ENCODE data around the gene PEX13.
"Not testable (repeated sequence)": the region's sequence is repeated elsewhere in the genome, so short reads cannot be mapped to it uniquely, and the experiment has no call there.

Gene PEX13

DNA sequence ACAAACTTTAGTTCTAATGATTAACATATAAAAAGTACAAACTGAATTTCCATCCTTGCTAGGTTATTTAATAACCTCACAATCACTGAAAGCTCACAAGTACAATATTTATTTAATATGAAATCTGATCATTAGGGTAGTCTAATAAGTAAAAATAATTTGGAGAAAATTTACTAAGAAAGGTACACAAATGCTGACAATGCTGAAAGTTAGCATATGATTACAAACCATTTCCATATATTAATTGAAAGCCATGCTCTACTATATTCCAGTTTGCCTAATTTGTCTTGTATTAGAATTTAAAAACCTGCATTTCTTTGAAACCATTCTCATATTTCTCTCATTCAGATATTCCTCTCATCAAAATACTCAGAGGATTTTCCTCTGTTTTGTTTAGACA, 8.2 kb upstream of the PEX13 start:
- no peak for DNase-seq (ENCODE audit: low spot score)

DNA sequence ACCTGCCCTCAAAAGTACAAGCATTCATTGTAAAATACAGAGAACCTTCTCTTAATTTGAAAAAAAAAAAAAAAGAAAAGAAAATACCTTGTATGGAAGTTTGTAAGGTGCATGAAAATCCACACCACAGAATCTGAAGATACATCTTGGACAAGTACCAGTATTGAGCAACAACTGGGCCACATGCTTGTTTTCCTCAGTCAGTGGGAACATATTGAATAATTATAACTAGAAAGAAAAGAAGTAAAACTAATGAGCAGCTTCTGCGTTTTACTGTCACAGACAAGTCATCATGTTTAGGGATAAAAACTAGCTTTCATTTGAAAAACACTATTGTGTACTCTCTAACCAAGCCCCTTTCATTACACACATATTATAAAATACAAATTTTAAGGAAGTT, 5.8 kb upstream of the PEX13 start:
- DNase-seq (ENCODE audit: low spot score), result no peak

DNA sequence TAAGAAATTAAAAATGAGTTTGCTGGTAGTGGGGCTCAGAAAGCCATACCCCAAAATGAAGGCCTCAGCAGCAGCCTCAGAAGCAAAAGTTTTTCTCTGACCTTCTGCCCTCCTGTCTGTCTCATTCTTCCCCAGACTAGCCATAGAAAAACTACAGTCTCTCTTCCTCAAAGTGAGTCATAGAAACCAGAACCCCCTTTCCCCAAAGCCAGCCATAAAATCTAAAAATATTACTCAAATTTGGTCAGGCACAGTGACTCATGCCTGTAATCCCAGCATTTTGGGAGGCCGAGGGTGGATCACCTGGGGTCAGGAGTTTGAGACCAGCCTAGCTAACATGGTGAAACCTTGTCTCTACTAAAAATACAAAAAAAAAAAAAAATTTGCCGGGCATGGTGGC, 5.2 kb upstream of the PEX13 start:
- DNase-seq (ENCODE audit: low spot score), result not testable (repeated sequence)

DNA sequence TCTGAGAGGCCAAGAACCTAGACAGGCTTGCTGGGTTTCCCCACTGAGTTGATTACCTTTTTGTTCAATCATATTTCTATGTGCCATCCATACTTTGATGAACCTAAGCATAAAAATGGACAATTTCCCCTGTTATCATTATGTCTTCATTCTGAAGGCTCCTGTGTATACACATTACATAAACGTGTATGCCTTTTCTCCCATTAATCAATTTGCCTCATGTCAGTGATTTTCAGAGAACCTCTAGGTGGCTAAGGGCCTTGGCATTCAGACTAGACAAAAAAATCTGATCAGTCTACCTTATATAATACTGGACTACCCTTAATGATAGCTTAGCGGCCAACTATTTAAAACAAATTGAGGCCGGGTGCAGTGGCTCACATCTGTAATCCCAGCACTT, 4.1 kb upstream of the PEX13 start:
- DNase-seq (ENCODE audit: low spot score), result no peak

DNA sequence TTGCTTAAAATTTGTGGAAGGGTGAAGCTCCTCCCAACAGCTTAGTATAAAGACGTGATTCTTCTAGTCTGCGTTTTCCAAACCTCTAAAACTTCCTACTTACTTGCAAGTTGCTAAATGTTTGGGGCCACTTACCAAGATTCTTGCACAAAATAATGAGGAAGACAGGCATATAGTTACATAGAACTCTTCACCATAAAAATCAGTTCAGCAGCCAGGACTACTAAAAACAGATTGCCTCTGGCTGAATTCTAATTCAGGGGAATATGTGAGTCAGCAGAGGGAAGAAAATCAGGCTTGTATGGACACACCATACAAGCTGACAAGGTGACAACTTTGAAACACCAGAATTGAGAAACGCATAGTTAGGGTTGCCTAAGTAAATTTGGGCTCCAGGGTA, 2.8 kb upstream of the PEX13 start:
- DNase-seq (ENCODE audit: low spot score), result peak; percentile 8

DNA sequence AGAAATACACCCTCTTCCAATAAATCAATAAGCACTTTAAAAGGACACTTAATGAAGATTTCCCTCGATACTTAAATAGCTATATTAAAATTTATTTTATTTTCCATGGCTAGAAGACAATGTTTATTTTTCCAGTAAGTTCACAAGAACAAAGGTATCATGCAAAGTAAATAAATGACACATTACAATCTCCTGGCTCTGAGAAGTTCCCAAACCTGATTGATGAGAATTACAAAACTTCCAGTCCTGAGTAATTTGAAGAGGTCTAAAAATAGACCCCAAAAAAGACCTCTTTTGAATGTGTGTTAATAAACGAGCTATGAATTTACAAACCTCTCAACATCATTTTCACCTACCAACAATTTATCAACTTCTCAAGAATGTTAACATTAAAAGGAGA, 1.5 kb upstream of the PEX13 start:
- no peak for DNase-seq (ENCODE audit: low spot score)

DNA sequence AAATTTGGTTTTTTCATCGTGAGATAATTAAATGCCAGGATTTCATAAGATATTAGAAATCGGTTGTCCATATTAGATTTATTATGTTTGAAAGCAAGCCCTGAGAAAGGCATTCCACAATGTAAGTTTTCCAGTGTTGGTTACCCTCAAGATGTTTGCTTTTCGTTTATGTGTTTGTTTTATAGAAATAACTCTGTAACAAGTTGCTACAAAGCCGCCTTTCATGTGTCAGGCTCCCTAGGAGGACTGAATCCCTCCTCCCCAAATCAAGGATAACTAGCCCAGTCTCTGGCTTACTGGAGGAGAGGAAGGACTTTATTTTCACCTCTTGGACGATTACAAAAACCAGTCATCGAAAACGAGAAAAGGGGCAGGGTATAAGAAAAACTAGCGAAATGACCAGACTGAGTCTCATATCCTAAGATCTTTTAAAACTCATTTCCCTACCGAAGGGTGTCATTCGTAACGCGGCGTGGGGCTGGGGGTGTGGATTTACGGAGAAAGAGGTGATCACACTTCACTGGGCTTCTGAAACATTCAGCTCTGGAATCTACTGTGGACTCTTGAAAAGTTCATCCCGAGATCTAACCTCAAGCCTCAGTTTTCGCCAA, 1.0 kb upstream of the PEX13 start:
- no peak for DNase-seq (ENCODE audit: low spot score)

DNA sequence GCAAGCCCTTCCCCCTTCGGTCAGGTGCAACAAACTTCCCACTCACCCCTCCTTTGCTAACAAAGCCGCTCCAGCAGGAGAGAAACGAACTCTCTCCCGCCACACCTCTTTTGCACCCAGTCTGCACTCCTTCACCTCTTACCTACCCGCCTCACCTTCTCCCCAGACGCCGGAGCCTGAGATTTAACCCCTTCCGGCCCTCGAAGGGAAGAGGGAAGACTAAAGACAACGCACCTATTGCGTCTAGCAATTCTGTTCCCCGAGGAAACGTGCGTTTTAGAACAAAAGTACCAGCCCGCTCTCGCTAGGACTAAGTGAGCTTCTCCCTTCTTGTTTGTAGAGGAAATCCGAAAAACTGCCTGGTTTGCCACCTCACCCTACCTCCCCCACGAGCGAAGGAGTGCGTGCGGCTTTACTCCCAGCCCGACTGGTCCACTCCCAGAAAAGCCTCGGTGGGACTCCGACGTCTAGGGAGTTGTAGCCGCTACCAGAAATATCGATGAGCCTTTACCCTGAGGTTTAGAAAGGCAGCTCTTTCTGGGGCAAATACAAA, 441 bp upstream of the PEX13 start:
- DNase-seq (ENCODE audit: low spot score), result peak; percentile 64

DNA sequence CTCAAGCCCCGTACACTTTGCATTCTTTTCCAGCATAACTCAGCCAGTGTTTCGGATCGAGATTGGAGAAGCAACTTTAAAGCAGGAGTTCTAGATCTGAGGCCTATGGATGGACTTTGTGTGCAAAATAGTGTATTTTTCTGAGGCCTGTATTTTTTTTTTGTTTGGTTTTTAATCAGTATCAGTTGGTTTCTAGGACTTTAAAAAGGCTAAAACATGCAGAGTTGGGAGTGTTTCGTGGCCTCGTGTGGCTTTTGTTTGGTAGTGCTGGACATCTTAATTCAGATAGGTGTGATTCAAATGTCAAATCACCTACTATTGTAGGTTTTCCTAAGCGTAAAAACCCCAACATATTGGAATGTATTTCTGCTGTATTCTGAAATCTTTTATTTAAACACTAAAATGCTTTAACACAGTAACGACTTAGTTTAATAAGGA, 817 bp downstream of the PEX13 start:
- peak; percentile 28 for DNase-seq (ENCODE audit: low spot score)

DNA sequence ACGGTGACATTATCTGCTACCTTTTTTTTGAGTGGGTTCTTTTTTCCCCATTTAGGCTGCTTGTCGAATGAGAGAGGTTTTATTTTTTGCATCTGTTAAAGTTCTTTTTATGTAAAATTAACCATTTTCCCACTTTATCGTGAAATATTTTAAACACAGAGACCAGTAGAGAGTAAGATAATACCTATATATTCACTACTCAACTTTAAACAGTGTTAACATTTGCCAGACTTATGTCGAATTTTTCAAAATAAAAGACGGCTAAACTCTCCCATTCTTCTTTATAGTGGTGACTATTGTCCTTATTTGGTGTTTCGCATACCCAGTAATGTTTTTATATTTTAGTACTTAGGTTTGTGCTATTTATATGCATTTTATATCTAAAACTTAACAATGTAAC, 1.3 kb downstream of the PEX13 start:
- no peak for DNase-seq (ENCODE audit: low spot score)

DNA sequence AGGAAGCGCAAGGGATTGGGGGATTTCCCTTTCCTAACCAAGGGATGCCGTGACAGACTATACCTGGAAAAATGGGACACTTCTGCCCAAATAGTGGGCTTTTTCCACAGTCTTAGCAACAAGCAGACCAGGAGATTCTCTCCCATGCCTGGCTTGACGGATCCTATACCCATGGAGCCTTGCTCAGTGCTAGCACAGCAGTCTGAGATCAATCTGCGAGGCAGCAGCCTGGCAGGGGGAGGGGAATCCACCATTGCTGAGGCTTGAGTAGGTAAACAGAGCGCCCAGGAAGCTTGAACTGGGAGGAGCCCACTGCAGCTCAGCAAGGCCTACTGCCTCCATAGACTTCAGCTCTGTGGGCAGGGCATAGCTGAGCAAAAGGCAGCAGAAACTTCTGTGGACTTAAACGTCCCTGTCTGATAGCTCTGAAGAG, 3.7 kb downstream of the PEX13 start:
- no peak for DNase-seq (ENCODE audit: low spot score)

DNA sequence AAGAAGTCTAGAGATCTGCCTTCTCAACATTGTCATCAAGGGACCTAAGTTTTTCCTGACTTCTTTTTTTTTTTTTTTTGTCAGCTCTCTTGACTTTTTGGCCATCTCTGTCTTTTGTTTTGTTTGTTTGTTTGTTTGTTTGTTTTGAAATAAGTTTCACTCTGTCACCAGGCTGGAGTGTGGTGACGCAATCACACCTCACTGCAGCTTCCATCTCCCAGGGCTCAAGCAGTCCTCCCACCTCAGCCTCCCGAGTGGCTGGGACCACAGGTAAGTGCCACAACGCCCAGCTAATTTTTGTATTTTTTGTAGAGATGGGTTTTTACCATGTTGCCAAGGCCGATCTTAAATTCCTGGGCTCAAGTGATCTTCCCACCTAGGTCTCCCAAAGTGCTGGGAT, 6.2 kb downstream of the PEX13 start:
- DNase-seq (ENCODE audit: low spot score), result no peak

DNA sequence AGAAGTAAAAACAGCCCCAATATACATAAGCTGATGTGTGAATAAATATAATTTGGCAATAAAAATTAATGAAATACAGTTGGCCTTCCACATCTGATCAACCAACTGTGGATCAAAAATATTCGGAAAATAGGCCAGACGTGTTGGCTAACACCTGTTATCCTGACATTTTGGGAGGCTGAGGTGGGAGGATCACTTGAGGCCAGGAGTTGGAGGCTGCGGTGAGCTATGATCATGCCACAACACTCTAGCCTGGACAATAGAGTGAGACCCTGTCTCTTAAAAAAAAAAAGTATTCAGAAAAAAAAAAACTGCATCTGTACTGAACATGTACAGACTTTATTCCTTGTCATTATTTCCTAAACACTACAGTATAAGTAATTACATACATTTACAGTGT, 12.0 kb downstream of the PEX13 start:
- DNase-seq (ENCODE audit: low spot score), result no peak

DNA sequence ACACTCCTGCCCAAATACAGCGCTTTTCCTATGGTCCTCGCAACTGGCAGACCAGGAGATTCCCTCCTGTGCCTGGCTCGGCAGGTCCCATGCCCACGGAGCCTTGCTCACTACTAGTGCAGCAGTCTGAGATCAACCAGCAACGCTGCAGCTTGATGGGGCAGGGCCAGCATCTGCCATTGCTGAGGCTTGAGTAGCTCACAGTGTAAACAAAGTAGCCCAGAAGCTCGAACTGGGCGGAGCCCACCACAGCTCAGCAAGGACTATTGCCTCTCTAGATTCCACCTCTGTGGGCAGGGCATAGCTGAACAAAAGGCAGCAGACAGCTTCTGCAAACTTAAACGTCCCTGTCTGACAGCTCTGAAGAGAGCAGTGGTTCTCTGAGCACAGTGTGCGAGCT, 17.1 kb downstream of the PEX13 start:
- DNase-seq (ENCODE audit: low spot score), result not testable (repeated sequence)

DNA sequence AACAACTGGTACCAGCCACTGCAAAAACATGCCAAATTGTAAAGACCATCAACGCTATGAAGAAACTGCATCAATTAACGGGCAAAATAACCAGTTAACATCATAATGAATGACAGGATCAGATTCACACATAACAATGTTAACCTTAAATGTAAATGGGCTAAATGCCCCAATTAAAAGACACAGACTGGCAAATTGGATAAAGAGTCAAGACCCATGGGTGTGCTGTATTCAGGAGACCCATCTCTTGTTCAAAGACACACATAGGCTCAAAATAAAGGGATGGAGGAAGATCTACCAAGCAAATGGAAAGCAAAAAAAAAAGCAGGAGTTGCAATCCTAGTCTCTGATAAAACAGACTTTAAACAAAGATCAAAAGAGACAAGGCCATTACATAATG, 19.1 kb downstream of the PEX13 start:
- not testable (repeated sequence) for DNase-seq (ENCODE audit: low spot score)

DNA sequence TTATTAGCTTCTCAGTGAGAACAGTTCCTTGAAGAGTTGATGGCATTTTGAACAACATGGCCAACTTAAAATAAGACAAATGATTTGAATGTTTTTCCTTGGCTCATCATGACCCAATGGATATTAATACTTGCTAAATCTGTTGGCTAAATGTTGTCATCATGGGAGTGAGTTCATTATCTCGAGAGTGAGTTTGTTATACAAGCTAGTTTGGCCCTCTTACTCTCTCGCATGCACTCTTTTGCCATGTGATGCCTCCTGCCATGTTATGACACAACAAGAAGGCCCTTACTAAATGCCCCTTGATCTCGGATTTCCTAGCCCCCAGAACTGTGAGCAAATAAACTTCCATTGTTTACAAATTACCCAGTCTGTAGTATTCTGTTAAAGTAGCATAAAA, 25.3 kb downstream of the PEX13 start:
- no peak for DNase-seq (ENCODE audit: low spot score)

DNA sequence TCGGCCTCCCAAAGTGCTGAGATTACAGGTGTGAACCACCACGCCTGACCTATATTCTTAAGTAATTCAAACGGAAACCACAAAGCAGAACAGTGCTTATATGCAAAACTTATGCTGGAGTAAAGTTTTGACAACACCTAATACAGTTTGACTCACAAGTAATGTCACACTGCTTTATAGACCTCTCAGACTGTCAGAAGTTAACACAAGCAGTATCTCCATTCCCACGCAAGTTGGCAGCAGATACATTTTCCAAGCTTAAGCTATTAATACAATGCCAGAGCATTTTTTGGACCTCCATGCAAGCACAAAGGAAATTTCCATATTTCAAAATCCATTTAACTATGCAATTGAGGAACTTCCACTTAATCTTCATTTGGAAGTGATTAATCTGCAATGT, 27.1 kb downstream of the PEX13 start:
- no peak for DNase-seq (ENCODE audit: low spot score)

DNA sequence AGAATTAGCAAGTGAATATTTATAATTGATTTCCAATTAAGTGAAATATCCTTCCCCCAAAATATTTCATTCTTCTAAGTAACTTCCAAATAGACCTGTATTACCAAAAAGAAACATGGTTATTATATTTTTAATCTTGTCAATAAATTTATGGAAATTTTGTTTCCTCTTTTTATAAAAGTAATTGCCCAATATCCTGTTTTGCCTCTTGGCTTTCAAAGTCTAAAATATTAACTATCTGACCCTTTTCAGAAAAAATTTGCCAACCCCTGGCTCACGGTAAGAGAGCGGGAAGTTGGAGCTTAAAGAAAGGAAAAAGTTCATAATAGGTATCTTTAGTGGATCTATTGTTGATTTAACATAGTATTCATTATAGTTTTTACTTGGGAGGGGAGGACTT, 27.7 kb downstream of the PEX13 start:
- no peak for DNase-seq (ENCODE audit: low spot score)

DNA sequence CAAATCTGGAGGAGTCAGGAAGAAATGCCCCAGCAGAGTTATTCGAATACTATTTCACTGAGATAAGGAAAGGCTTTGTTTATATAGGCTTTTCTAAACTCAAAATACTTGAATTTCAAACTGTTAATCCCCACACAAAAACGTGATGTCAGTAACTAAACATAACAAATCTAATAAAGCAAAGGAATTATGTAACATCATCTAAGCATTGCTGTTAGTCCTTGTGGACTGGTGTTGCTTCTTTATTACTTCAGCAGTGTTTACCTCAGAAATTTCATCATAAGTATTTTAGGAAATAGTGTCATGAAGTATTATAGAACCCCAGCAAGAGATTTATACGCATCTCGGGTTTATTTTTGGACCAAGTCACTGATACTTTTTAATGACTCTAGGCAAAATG, 28.5 kb downstream of the PEX13 start:
- DNase-seq (ENCODE audit: low spot score), result no peak

DNA sequence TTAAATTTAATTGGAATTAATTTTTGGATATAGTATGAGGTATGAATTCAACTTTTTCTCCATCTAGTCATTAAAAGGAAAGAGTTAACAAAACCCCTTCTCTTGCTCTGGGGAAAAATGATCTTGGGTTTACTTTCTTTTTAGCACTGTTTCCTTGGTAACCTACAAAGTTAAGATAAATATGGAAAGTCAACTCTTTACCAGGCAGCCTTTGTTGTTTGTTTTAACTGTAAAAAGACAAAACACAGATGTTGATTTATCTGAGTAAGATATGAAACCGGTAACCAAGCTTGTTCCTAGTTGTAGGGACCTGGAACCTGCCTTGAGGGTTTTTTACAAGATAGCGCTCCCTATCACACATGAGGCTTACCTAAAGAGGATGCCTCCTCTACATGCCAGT, 38.0 kb downstream of the PEX13 start:
- DNase-seq (ENCODE audit: low spot score), result no peak

DNA sequence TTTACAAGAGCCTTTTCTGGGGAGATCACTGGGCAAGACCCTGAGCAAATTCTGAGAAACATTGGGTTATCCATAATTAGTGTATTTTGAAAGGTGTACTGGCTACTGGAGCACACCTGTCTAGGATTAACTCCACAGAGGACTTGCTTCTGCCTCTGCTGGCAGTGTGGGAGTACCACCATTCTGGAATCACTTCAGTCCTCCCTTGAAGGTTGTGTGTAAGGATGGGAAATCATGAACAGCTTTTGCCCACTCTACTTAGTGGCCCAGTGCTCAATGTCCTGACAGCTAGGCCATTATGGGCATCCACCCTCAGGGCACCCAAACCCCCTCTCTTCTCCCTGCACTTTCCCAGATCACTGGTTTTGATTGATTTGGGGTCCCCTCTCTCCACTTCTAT, 40.0 kb downstream of the PEX13 start:
- DNase-seq (ENCODE audit: low spot score), result no peak

DNA sequence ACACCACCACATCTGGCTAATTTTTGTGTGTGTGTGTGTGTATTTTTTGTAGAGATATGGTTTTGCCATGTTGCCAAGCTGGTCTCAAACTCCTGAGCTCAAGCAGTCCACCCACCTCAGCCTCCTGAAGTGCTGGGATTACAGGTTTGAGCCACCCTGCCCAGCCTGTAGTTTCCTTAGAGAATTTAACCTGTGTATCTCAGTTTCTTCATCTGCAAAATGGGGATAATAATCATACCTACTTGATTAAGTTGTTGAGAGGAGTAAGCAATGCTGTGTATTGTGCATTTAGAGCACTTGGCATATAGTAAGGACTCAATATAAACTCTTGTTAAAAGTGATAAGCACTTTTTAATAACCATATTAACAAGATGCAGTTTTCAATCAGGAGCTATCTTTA, 41.9 kb downstream of the PEX13 start:
- no peak for DNase-seq (ENCODE audit: low spot score)

DNA sequence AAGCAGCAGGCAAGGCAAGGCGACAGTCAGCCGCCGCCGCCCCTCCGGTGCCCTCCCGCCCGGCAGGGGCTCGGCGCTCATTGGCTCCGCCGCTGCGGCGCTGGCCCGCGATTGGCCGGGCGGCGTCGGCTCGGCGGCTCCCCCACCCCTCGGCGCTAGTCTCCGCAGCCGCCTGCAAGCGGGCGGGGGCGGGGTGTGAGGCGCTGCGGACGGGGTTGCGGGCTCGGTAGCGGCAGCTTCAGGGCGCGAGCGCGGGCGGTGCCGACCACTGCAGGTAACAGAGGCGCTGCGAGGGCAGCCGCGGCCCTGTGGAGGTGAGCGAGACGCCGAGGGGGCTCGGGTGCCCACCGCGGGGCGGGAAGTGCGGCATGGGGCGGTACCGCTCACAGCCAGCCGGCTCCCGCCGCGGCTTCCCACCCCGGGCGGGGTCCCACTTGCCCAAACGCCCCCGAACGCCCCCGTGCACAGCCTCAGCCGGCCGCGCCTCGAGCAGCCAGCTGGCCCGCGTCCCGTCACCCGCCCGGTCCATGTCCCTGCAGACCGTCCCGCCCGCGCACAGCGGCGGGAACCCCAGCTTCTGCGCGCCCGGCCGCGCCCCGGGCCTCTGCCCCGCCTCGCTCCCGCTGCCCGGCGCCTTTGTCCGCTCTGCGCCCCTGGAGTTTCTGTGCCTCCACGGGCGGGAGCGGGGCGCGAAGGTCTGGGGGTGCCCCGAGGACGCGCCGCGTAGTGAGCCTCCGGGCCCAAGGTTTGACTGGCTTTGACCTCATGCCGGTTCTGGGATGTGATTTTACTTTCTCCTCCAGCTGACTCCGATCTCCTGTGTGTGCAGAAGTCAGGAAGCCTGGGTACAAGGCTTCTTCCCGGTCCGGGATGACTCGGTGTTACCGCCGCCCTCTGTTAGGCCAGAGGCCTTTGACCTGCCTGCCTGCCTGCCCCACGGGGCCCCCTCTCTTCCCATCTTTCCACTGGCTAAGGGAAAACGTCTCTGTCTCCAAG, 48.5 kb downstream of the PEX13 start, which contains the start of gene SANBR:
SANBR (plus strand) TSS at position 158 of the 996 bp plus-strand sequence. CDS start 4,480 bp downstream, outside the sequence.
- peak; percentile 51 for DNase-seq (ENCODE audit: low spot score)
